SK-N-SH (cell line): ENCODE results near the gene CELF2.

Experiments
- CTCF ChIP-seq: fragments of 200-600 bp; sonication (generic); IDR thresholded peaks from 2 replicates; pipeline ENCODE4 v1.6.1; 2017; ENCODE audit warnings: antibody characterized with exemption, mild to moderate bottlenecking, moderate library complexity
- EP300 ChIP-seq, 2 experiments: IDR thresholded peaks; 2 replicates each; pipeline versions ENCODE4 v1.4.0 to v1.6.1; 2012; ENCODE audit warnings: borderline replicate concordance in 1 of 2, low read depth in 1 of 2, low read length in 1 of 2
- GABPA ChIP-seq: IDR thresholded peaks from 2 replicates; pipeline ENCODE4 v1.4.0; 2012; ENCODE audit warnings: low read depth, mild to moderate bottlenecking
- POLR2AphosphoS5 ChIP-seq: IDR thresholded peaks from 2 replicates; pipeline ENCODE4 v1.6.1; 2012; ENCODE audit warnings: low read depth, low read length
- RCOR1 ChIP-seq: fragments of 150-350 bp; IDR thresholded peaks from 2 replicates; pipeline ENCODE4 v1.6.1; 2017; ENCODE audit warnings: antibody characterized with exemption, low read length
- SMC3 ChIP-seq: IDR thresholded peaks from 2 replicates; pipeline ENCODE4 v1.6.1; 2012; ENCODE audit warnings: low read depth, low read length, improper control_type of control experiment
- TF ChIP-seq, protein P1 (sequence below): IDR thresholded peaks from 2 replicates; pipeline ENCODE4 v1.4.0; 2012; ENCODE audit warnings: low read depth

- TF ChIP-seq, protein P1, sequence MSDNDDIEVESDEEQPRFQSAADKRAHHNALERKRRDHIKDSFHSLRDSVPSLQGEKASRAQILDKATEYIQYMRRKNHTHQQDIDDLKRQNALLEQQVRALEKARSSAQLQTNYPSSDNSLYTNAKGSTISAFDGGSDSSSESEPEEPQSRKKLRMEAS = no peak
- no peak for TF ChIP-seq CTCF
- TF ChIP-seq EP300 (IDR thresholded peaks at IDR 0.05; ENCODE audit: borderline replicate concordance in 1 of 2, low read depth in 1 of 2, low read length in 1 of 2) = no peak
- TF ChIP-seq RCOR1 = no peak
- no peak for TF ChIP-seq POLR2AphosphoS5
- no peak for TF ChIP-seq GABPA
- no peak for TF ChIP-seq SMC3
Measured at GRCh38 chr10:10977226-10977956, 40.3 kb upstream of the CELF2 start.
